GM12878 (cell line): Measurements from ENCODE around the gene C1QTNF1. TPM values are rescaled to one million over a fixed set of nuclear protein-coding genes. Genes with fewer than 3 reads are reported as not detected.

Experiments
- ATAC-seq: fragments of 200-7000 bp; cut with Tn5 transposase; 3 replicates; pipeline ENCODE4 v1.9.1; 2020; ENCODE audit warnings: mild to moderate bottlenecking, moderate library complexity
- BruUV-seq: library from RNA; stranded (reverse); fragments of 400-500 nt; replicated peaks from 2 replicates; lab custom pipeline; 2021; lab: Mats Ljungman, UMichigan
- CTCF ChIA-PET: fragments of 300-600 bp; sonication (Branson Sonifier 250); formaldehyde crosslinking; extraction: SDS; loops from one replicate; lab custom pipeline; 2021; ENCODE audit warnings: inconsistent platforms; lab: Yijun Ruan, JAX
- POLR2A ChIA-PET: fragments of 350-600 bp; formaldehyde crosslinking; extraction: SDS; loops from one replicate; lab custom pipeline; 2021; ENCODE audit warnings: inconsistent platforms; lab: Charles Lee
- RAD21 ChIA-PET: fragments of 300-600 bp; sonication (Branson Sonifier 250); formaldehyde crosslinking; loops from one replicate; lab custom pipeline; 2023; ENCODE audit warnings: antibody characterized with exemption; ENCODE audit not compliant: unreplicated experiment; lab: Charles Lee
- SMC1A ChIA-PET: fragments of 300-600 bp; sonication (Branson Sonifier 250); formaldehyde crosslinking; loops from one replicate; lab custom pipeline; 2023; ENCODE audit not compliant: unreplicated experiment, uncharacterized antibody; lab: Charles Lee
- DNase-seq: peaks from one replicate; pipeline ENCODE4 v3.0.0-alpha.2; 2011; ENCODE audit warnings: low read depth, low spot score
- FAIRE-seq: peaks from 3 replicates; lab custom pipeline; 2011; peaks lifted over from hg19 to GRCh38; lab: Jason Lieb, UNC
- H2AFZ ChIP-seq: 2 replicates; pipeline ENCODE4 v1.6.0; 2011; ENCODE audit warnings: low read depth, low read length, control low read depth; ENCODE audit not compliant: control insufficient read depth
- H3K27ac ChIP-seq: 2 replicates; pipeline ENCODE4 v1.5.1; 2011; ENCODE audit warnings: control low read depth; ENCODE audit not compliant: control insufficient read depth, insufficient read depth
- H3K27me3 ChIP-seq, 2 experiments: replicated peaks in 1 of 2; 2 replicates each; pipeline versions ENCODE4 v1.6.0 to v1.6.1; 2011; ENCODE audit warnings: low read length in 1 of 2; ENCODE audit not compliant: control insufficient read depth in 2 of 2, insufficient read depth in 2 of 2
- H3K36me3 ChIP-seq, 2 experiments: 2 replicates each; pipeline ENCODE4 v1.5.1; 2011; ENCODE audit warnings: low read length in 1 of 2; ENCODE audit not compliant: control insufficient read depth in 2 of 2, insufficient read depth in 2 of 2
- H3K4me1 ChIP-seq: 2 replicates; pipeline ENCODE4 v1.6.1; 2011; ENCODE audit warnings: mild to moderate bottlenecking, low read length, moderate library complexity, mixed read lengths; ENCODE audit not compliant: control insufficient read depth, insufficient read depth
- H3K4me2 ChIP-seq: 2 replicates; pipeline ENCODE4 v1.6.0; 2011; ENCODE audit warnings: control low read depth; ENCODE audit not compliant: control insufficient read depth, insufficient read depth
- H3K4me3 ChIP-seq: fragments of 200-600 bp; sonication (generic); 2 replicates; pipeline ENCODE4 v1.5.1; 2016
- H3K79me2 ChIP-seq: 2 replicates; pipeline ENCODE4 v1.6.0; 2011; ENCODE audit warnings: low read length; ENCODE audit not compliant: control insufficient read depth, insufficient read depth
- H3K9ac ChIP-seq: 2 replicates; pipeline ENCODE4 v1.8.0; 2011; ENCODE audit warnings: low read length, control low read depth, mixed read lengths; ENCODE audit not compliant: control insufficient read depth, insufficient read depth
- H3K9me3 ChIP-seq: replicated peaks from 3 replicates; pipeline ENCODE4 v1.5.1; 2011; ENCODE audit warnings: mild to moderate bottlenecking, low read length; ENCODE audit not compliant: control insufficient read depth, insufficient read depth
- H4K20me1 ChIP-seq: 2 replicates; pipeline ENCODE4 v1.6.0; 2011; ENCODE audit not compliant: control insufficient read depth, insufficient read depth
- IKZF1 ChIP-seq: fragments of 450-650 bp; conservative IDR thresholded peaks from 2 replicates; pipeline ENCODE4 v1.6.1; 2017; ENCODE audit warnings: antibody characterized with exemption, mild to moderate bottlenecking
- IRF5 ChIP-seq: fragments of 450-650 bp; IDR thresholded peaks from 2 replicates; pipeline ENCODE4 v1.6.1; 2017; ENCODE audit warnings: borderline replicate concordance
- JUND ChIP-seq: IDR thresholded peaks from 2 replicates; pipeline ENCODE4 v1.6.1; 2012; ENCODE audit warnings: low read depth, mild to moderate bottlenecking, low read length, improper control_type of control experiment, moderate library complexity
- POU2F2 ChIP-seq: IDR thresholded peaks from 3 replicates; pipeline ENCODE4 v1.6.1; 2011; ENCODE audit warnings: low read depth, mild to moderate bottlenecking, low read length, borderline replicate concordance
- TAF1 ChIP-seq: IDR thresholded peaks from 2 replicates; pipeline ENCODE4 v1.6.1; 2011; ENCODE audit warnings: mild to moderate bottlenecking, low read depth, low read length, borderline replicate concordance
- TBL1XR1 ChIP-seq: IDR thresholded peaks from 2 replicates; pipeline ENCODE4 v1.6.1; 2012; ENCODE audit warnings: low read depth, low read length, improper control_type of control experiment
- USF2 ChIP-seq: IDR thresholded peaks from 2 replicates; pipeline ENCODE4 v1.6.1; 2011; ENCODE audit warnings: low read depth, low read length, improper control_type of control experiment, borderline replicate concordance
- ZBTB33 ChIP-seq: fragments of 450-650 bp; IDR thresholded peaks from 2 replicates; pipeline ENCODE4 v1.6.1; 2017; ENCODE audit warnings: mild to moderate bottlenecking
- ZSCAN29 ChIP-seq: fragments of 450-650 bp; IDR thresholded peaks from 2 replicates; pipeline ENCODE4 v1.6.1; 2017; ENCODE audit warnings: mild to moderate bottlenecking, moderate library complexity
- WGBS: methylation state at CpG from one replicate; pipeline ENCODE4 v1.1.6; 2016; ENCODE audit warnings: low lambda C conversion rate; ENCODE audit not compliant: insufficient replicate concordance, insufficient coverage; ENCODE audit errors: missing lambda C conversion rate; 5-methylcytosine and 5-hydroxymethylcytosine counted together
- in situ Hi-C: fragments of 300-500 bp; cut with MboI; formaldehyde crosslinking; loops from 9 replicates; pipeline ENCODE4 v1.14.3; 2018; ENCODE audit warnings: mixed read lengths
- intact Hi-C: fragments of 100-400 bp; cut with micrococcal nuclease; formaldehyde crosslinking; loops from one replicate; pipeline ENCODE4 v1.14.2; 2022; ENCODE audit not compliant: unreplicated experiment
- polyA plus RNA-seq, 11 experiments: library from polyadenylated mRNA; depleted of rRNA in 4 of 11; unstranded in 6 of 11; stranded (reverse) in 5 of 11; fragments of >200 nt; fragmentation: Nextera tagmentation in 4 of 11; fragmentation: Illumina TruSeq in 1 of 11; extraction: Ambion mirVana in 4 of 11; extraction: Trizol in 1 of 11; gene quantifications; 1 replicate in 1 of 11; 2 replicates in 10 of 11; pipeline versions ENCODE4 v1.2.1 to v1.2.3, GENCODE V29; 2011 to 2016; ENCODE audit warnings: inconsistent platforms in 2 of 11, missing spikeins in 2 of 11, low read depth in 1 of 11
- total RNA-seq, 4 experiments: library from RNA; depleted of rRNA in 3 of 4; stranded (reverse); fragments of >200 nt in 3 of 4; fragmentation: Illumina TruSeq in 1 of 4; extraction: Trizol in 1 of 4; gene quantifications; 2 replicates each; pipeline versions ENCODE4 v1.2.1 to v1.2.3, GENCODE V29; 2013 to 2021

The C1QTNF1 gene
- total and polyA plus RNA-seq, 10 of the 15 experiments (the other 5 are each of a cell fraction or from before 2014, with no cell fraction given), result 0.05 to 1.1 (median 0.15) TPM; not detected in 4

- TF ChIP-seq JUND, result no peak
Measured at GRCh38 chr17:79092567-79092966, 68.6 kb downstream of the C1QTNF1 start (continued).

- Histone ChIP-seq H3K36me3 (no peaks in the 10 kb centered on the region), H3K4me1 (no peaks in the 10 kb centered on the region), H3K4me2 (no peak overlapping the region), H3K4me3 (no peak overlapping the region), H3K9me3 (no peaks in the 10 kb centered on the region), H3K27me3 (no peaks in the 10 kb centered on the region; a peak in 3 of 4 replicates), H3K79me2 (no peaks in the 10 kb centered on the region), H4K20me1 (no peaks in the 10 kb centered on the region), H3K27ac (no peak overlapping the region), H2AFZ (no peak overlapping the region), H3K9ac (no peak overlapping the region)
- SMC1A ChIA-PET, result no interaction called here
- POLR2A ChIA-PET, result interaction anchor here (0.6 kb wide), 1 partner anchor 46 kb away, joined by 4 read pairs; no protein-coding TSS in a partner anchor
- CTCF ChIA-PET, result interaction anchor here (0.6 to 3.4 kb wide), 3 partner anchors 96 to 835 kb away, joined by 3 to 14 read pairs (median 3); no protein-coding TSS in a partner anchor
- BruUV-seq, result no TSS peak
- 6% methylated on average over 8 of the region's 8 CpGs for whole genome bisulfite sequencing
- intact Hi-C loops (no loop called here), in situ Hi-C loops (no loop called here)
- ATAC-seq (no peak), FAIRE-seq (no peak), DNase-seq (no peak)
- TF ChIP-seq ZSCAN29 (no peak), TBL1XR1 (no peak), IRF5 (no peak), USF2 (no peak), ZBTB33 (no peak), POU2F2 (no peak), TAF1 (no peak), IKZF1 (no peak)
- RAD21 ChIA-PET, result interaction anchor here (0.7 kb wide), 1 partner anchor 33 kb away, joined by 3 read pairs; no protein-coding TSS in a partner anchor
Measured at GRCh38 chr17:79093270-79093669, 69.3 kb downstream of the C1QTNF1 start.
